HG03521 (cell line): ENCODE measurements around the gene GPR34.

Source experiments
- ATAC-seq: cut with Tn5 transposase; IDR thresholded peaks from one replicate; pipeline ENCODE4 v1.9.1; 2021; ENCODE audit warnings: mild to moderate bottlenecking, moderate library complexity; ENCODE audit not compliant: unreplicated experiment

GPR34 gene

DNA sequence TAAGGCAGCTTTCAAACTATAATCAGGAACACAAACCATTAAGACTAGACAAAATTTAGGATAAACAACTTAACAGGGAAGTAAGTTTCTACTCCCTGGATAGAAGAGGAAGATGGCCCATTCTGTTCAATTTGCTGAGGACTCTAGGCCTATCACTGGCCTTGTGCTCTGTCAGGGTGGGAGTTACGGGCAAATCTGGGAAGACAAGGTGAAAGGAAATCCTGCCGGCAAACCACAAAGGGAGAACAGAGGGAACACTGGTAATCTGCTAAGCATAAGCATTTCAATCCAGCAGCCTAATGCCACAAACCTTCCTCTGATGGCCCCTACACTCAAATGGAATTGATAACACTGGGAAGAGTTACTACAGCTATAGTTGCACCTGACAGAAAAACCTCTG lies 43.5 kb downstream of the GPR34 start:
- ATAC-seq, result no peak

DNA sequence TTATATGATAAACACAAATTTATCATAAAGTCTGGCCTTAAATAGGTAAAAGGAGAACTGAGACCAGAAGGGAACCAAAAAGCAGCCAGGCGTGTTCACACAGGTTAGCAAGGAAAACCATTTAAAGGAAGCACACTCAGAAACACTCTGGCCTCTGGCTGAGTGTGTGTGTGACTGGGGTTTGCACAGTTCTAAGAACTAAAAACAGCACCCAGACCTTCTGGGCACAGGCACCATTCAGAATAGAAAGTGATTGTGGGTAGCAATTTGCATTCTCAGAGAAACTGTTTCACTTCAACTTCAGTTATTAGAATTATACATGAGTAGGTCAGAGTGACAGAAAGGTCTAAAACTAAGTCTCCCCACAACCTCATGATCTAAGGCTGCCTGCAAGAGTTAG lies 45.2 kb downstream of the GPR34 start:
- peak; percentile 98 for ATAC-seq

DNA sequence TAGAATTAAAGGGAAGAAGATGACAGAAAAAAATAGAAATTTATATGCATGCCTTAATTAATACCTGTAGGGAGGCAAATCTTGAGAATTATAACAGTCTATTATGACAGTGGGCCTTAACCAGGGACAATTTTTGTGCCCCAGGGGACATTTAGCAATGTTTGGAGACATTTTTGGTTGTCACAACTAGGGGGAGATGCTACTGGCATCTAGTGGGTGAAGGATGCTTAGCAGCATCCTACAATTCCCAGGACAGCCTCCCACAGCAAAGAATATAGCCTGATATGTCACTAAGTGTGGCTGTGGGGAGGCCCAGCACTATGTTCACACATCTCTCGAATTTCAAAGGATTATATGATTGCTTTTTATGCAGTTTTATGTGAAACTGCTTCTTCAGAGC lies 45.8 kb downstream of the GPR34 start:
- no peak for ATAC-seq

DNA sequence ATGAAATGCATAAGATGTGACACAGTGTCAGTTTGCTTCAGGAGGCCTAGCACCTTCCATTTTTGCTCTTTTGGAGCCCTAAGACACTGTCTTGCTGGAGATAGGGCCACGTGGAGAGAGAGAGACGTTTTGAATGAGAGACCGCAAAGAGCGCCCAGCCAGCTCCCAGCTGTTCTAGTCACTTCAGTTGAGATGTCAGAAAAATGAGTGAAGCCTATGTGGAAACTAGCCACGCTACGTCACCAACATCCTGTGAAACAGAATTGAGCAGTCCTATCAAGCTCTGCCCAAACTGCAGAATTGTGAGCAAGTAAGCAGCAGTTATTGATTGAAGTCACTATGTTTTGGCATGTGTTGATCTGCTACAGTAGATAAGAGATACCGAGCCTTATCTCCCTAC lies 48.3 kb downstream of the GPR34 start:
- no peak for ATAC-seq

DNA sequence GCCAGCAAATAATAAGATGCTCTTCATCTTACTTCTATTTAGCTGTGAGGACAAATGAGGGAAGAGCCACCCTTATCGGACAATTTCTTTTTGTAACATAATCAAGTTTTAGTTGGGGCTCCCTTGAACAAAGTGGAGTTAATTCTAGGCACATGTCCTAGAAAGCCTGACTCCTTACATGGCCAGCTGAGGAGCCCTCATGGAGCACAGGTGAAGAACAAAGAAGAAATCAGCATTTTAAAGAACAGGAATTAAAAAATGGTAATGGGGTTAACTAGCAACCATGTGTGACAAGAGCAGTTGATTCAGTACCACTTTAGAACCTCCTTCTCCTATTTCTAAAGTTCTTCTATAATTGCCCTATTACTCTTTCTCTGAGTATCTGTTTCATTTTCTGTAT lies 51.1 kb downstream of the GPR34 start:
- no peak for ATAC-seq
